ENCODE measurements around the gene NLGN1.

DNA sequence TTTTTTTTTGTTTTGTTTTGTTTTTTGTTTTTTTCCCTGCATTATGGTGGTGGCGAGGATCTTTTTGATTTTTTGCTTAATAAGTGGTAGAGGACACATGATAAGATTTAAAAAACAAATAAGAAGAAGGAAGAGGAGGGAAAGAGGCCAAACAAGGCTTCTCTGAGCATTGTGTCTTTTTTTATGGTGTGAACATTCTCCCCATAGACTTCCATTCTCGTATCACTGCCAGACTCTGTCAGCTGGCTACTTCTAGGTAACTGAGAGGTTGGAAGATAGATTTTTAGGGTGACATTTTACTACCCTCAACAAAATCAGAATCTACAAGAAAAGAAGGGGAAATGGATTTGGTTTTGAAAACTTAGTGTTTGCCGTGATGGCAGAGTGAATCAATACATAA lies 3.8 kb downstream of the NLGN1 start:
- no peak for TF ChIP-seq EZH2 (IDR thresholded peaks at IDR 0.05; ENCODE audit: borderline replicate concordance, low read length)
- TF ChIP-seq, protein P1, sequence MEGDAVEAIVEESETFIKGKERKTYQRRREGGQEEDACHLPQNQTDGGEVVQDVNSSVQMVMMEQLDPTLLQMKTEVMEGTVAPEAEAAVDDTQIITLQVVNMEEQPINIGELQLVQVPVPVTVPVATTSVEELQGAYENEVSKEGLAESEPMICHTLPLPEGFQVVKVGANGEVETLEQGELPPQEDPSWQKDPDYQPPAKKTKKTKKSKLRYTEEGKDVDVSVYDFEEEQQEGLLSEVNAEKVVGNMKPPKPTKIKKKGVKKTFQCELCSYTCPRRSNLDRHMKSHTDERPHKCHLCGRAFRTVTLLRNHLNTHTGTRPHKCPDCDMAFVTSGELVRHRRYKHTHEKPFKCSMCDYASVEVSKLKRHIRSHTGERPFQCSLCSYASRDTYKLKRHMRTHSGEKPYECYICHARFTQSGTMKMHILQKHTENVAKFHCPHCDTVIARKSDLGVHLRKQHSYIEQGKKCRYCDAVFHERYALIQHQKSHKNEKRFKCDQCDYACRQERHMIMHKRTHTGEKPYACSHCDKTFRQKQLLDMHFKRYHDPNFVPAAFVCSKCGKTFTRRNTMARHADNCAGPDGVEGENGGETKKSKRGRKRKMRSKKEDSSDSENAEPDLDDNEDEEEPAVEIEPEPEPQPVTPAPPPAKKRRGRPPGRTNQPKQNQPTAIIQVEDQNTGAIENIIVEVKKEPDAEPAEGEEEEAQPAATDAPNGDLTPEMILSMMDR (IDR thresholded peaks at IDR 0.05; ENCODE audit: low read length), result no peak

Measured in OCI-LY1 (cell line).